Measurements from ENCODE around the gene NLK. TPM values are rescaled to one million over a fixed set of nuclear protein-coding genes. Genes with fewer than 3 reads are reported as not detected.

NLK gene
- total and polyA plus RNA-seq, 8 donors: 18.8 to 21.3 (median 20.1) TPM

- DNase-seq (no peak), ATAC-seq (no peak)
- intact Hi-C loops (cut with DNase I): no loop called here
- H3K36me3 ChIP-seq: peaks cover 0 to 4% of the 10 kb centered on the region in 2 donors
- TF ChIP-seq, protein P1, sequence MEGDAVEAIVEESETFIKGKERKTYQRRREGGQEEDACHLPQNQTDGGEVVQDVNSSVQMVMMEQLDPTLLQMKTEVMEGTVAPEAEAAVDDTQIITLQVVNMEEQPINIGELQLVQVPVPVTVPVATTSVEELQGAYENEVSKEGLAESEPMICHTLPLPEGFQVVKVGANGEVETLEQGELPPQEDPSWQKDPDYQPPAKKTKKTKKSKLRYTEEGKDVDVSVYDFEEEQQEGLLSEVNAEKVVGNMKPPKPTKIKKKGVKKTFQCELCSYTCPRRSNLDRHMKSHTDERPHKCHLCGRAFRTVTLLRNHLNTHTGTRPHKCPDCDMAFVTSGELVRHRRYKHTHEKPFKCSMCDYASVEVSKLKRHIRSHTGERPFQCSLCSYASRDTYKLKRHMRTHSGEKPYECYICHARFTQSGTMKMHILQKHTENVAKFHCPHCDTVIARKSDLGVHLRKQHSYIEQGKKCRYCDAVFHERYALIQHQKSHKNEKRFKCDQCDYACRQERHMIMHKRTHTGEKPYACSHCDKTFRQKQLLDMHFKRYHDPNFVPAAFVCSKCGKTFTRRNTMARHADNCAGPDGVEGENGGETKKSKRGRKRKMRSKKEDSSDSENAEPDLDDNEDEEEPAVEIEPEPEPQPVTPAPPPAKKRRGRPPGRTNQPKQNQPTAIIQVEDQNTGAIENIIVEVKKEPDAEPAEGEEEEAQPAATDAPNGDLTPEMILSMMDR (IDR thresholded peaks at IDR 0.05): no peak
- no peaks in the 10 kb centered on the region for H3K9me3 ChIP-seq
- H3K4me3 ChIP-seq: no peak overlapping the region
- H3K27ac ChIP-seq: no peak overlapping the region
- H3K4me1 ChIP-seq: peaks cover 0 to 15% of the 10 kb centered on the region in 2 donors
- no peaks in the 10 kb centered on the region for H3K27me3 ChIP-seq
Measured at GRCh38 chr17:28173801-28174200, 131.3 kb downstream of the NLK start.

- H3K36me3 ChIP-seq: no peaks in the 10 kb centered on the region
- H3K27me3 ChIP-seq: no peaks in the 10 kb centered on the region
- H3K27ac ChIP-seq: no peak overlapping the region
- H3K4me1 ChIP-seq: peaks cover 0 to 15% of the 10 kb centered on the region in 2 donors
- H3K4me3 ChIP-seq: no peak overlapping the region
- TF ChIP-seq, protein P1 (IDR thresholded peaks at IDR 0.05): no peak
- no peak for DNase-seq
- H3K9me3 ChIP-seq: no peaks in the 10 kb centered on the region
- intact Hi-C loops (cut with DNase I): no loop called here
- no peak for ATAC-seq
Measured at GRCh38 chr17:28174352-28175046, 132.0 kb downstream of the NLK start.

DNA sequence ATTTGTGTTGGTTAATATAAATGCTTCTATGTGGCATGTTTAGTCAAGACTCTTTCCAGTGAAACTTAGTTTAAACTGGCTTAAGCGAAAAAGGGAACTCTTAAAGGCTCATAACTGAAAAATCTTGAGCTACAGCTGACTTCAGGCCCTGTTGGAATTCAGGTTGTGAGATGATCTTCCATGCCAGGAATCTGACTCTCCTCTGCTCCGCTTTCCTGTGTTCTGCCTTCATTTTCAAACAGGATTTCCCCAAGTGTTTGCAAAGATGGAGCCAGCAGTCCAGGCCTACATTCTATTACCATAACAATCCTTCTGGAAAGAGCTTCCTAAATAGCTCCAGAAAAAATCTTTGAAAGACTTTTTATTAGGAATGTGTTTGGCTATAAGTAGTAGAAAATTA lies 134.9 kb downstream of the NLK start:
- DNase-seq (no peak), ATAC-seq (no peak)
- Histone ChIP-seq H3K9me3 (no peaks in the 10 kb centered on the region), H3K27ac (no peak overlapping the region), H3K4me1 (peaks cover 0 to 15% of the 10 kb centered on the region in 2 donors), H3K36me3 (peaks cover 0 to 6% of the 10 kb centered on the region in 2 donors), H3K4me3 (no peak overlapping the region), H3K27me3 (no peaks in the 10 kb centered on the region)
- TF ChIP-seq, protein P1 (IDR thresholded peaks at IDR 0.05): no peak
- intact Hi-C loops (cut with DNase I): no loop called here

- Histone ChIP-seq H3K27ac (no peak overlapping the region), H3K27me3 (no peaks in the 10 kb centered on the region), H3K4me3 (no peak overlapping the region), H3K9me3 (no peaks in the 10 kb centered on the region), H3K36me3 (peaks cover 0 to 6% of the 10 kb centered on the region in 2 donors), H3K4me1 (peaks cover 0 to 5% of the 10 kb centered on the region in 2 donors)
- TF ChIP-seq, protein P1 (IDR thresholded peaks at IDR 0.05): no peak
- no peak for DNase-seq
- intact Hi-C loops (cut with DNase I): no loop called here
- ATAC-seq: no peak
Measured at GRCh38 chr17:28178800-28179199, 136.3 kb downstream of the NLK start.

DNA sequence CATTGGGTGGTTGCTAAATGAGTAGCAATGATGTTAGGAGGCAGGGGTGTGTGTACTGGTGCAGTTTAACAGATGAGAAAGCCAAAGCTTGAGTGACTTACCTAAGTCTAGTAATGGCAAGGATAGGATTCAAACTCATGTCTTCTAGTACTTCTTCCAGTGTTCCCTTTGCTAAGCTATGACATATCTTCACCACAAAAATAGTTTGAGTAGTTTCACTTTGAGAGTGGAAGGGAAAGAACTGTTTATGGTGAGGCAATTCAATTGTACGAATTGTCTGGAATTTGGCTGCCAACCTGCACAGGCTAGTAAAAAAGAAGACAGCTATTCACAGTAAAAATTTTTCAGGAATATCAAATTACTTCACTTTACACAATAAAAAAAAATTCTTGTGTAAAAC lies 138.0 kb downstream of the NLK start:
- Histone ChIP-seq H3K27me3 (no peaks in the 10 kb centered on the region), H3K4me1 (no peaks in the 10 kb centered on the region), H3K9me3 (no peaks in the 10 kb centered on the region), H3K36me3 (peaks cover 0 to 16% of the 10 kb centered on the region in 2 donors), H3K27ac (no peak overlapping the region), H3K4me3 (no peak overlapping the region)
- DNase-seq (no peak), ATAC-seq (no peak)
- TF ChIP-seq, protein P1 (IDR thresholded peaks at IDR 0.05): no peak
- intact Hi-C loops (cut with DNase I): no loop called here

All from left lung (tissue), 10 donors.